HepG2 (cell line): Measurements from ENCODE around the gene FAM78B. TPM values are rescaled to one million over a fixed set of nuclear protein-coding genes. Genes with fewer than 3 reads are reported as not detected.

Experiments used
- ATAC-seq: fragments of 200-7000 bp; cut with Tn5 transposase; 3 replicates; pipeline ENCODE4 v1.9.1; 2020; ENCODE audit warnings: mild to moderate bottlenecking, moderate library complexity
- BruUV-seq: library from RNA; stranded (reverse); fragments of 400-500 nt; replicated peaks from 2 replicates; lab custom pipeline; 2021; lab: Mats Ljungman, UMichigan
- CTCF ChIA-PET: fragments of 300-600 bp; formaldehyde crosslinking; extraction: SDS; loops from one replicate; lab custom pipeline; 2021; ENCODE audit warnings: low total read pairs, inconsistent platforms, low intra/inter-chr PET ratio; lab: Yijun Ruan, JAX
- POLR2A ChIA-PET: fragments of 350-600 bp; sonication (Branson Sonifier 250); formaldehyde crosslinking; loops from one replicate; lab custom pipeline; 2020; ENCODE audit warnings: antibody characterized with exemption, inconsistent platforms; lab: Yijun Ruan, JAX
- DNase-seq: peaks from one replicate; pipeline ENCODE4 v3.0.0-alpha.2; 2015; ENCODE audit warnings: low spot score
- FAIRE-seq: peaks from 3 replicates; lab custom pipeline; 2011; peaks lifted over from hg19 to GRCh38; lab: Jason Lieb, UNC
- H2AFZ ChIP-seq: one replicate; pipeline ENCODE4 v1.6.1; 2011; ENCODE audit warnings: low read length, inconsistent platforms
- H3K27ac ChIP-seq: fragments of 300-600 bp; 3 replicates; pipeline ENCODE4 v1.8.0; 2011; ENCODE audit warnings: mixed run types, mild to moderate bottlenecking, mixed read lengths, low read length, inconsistent platforms; ENCODE audit not compliant: insufficient read depth; ENCODE audit errors: extremely low read length
- H3K27me3 ChIP-seq, 2 experiments: fragments of 200-600 bp in 1 of 2; 2 replicates in 1 of 2; 3 replicates in 1 of 2; pipeline versions ENCODE4 v1.6.0 to v1.8.0; 2011; ENCODE audit warnings: low read length in 2 of 2, mild to moderate bottlenecking in 2 of 2, moderate library complexity in 2 of 2, inconsistent platforms in 1 of 2; ENCODE audit not compliant: insufficient read depth in 2 of 2, control insufficient read depth in 1 of 2
- H3K36me3 ChIP-seq, 2 experiments: fragments of 200-600 bp in 1 of 2; replicated peaks in 1 of 2; 2 replicates in 1 of 2; 3 replicates in 1 of 2; pipeline versions ENCODE4 v1.5.1 to v1.8.0; 2011; ENCODE audit warnings: low read length in 2 of 2, inconsistent platforms in 1 of 2; ENCODE audit not compliant: insufficient read depth in 2 of 2, control insufficient read depth in 1 of 2
- H3K4me1 ChIP-seq: 2 replicates; pipeline ENCODE4 v1.5.1; 2012; ENCODE audit warnings: low read length, inconsistent platforms; ENCODE audit not compliant: insufficient read depth
- H3K4me2 ChIP-seq: 2 replicates; pipeline ENCODE4 v1.6.0; 2011; ENCODE audit warnings: low read depth, low read length, inconsistent platforms
- H3K4me3 ChIP-seq, 3 experiments: fragments of 200-600 bp in 1 of 3; sonication (generic), shearing (Covaris generic) in 1 of 3; replicated peaks in 1 of 3; 2 replicates each; pipeline ENCODE4 v1.5.1; 2011 to 2016; ENCODE audit warnings: low read length in 3 of 3, inconsistent platforms in 2 of 3, low read depth in 2 of 3, mild to moderate bottlenecking in 2 of 3, control low read depth in 1 of 3, mixed read lengths in 1 of 3; ENCODE audit not compliant: insufficient read depth in 1 of 3
- H3K79me2 ChIP-seq: one replicate; pipeline ENCODE4 v1.6.1; 2011; ENCODE audit warnings: low read length, inconsistent platforms; ENCODE audit not compliant: insufficient read depth
- H3K9ac ChIP-seq: 2 replicates; pipeline ENCODE4 v1.6.0; 2011; ENCODE audit warnings: mild to moderate bottlenecking, low read depth, low read length, inconsistent platforms; ENCODE audit not compliant: insufficient read depth
- H3K9me3 ChIP-seq: 2 replicates; pipeline ENCODE4 v1.5.1; 2012; ENCODE audit warnings: mild to moderate bottlenecking, low read length
- H4K20me1 ChIP-seq: 2 replicates; pipeline ENCODE4 v1.6.0; 2011; ENCODE audit warnings: inconsistent platforms, mild to moderate bottlenecking, low read length, moderate library complexity; ENCODE audit not compliant: insufficient read depth
- CBX2 ChIP-seq, 2 experiments: fragments of 200-600 bp in 1 of 2; sonication (generic); formaldehyde crosslinking in 1 of 2; IDR thresholded peaks; 2 replicates each; pipeline versions ENCODE4 v1.7.0 to v1.8.1; 2018 to 2022; ENCODE audit warnings: low read depth in 2 of 2, low read length in 1 of 2, mild to moderate bottlenecking in 1 of 2, missing genetic modification reagents in 1 of 2
- CREB3 ChIP-seq: sonication (generic); formaldehyde crosslinking; IDR thresholded peaks from 2 replicates; pipeline ENCODE4 v1.5.0; 2020; ENCODE audit warnings: missing genetic modification reagents
- MAX ChIP-seq: IDR thresholded peaks from 2 replicates; pipeline ENCODE4 v1.6.1; 2012; ENCODE audit warnings: inconsistent platforms
- MEIS1 ChIP-seq: sonication (generic); formaldehyde crosslinking; IDR thresholded peaks from 2 replicates; pipeline ENCODE4 v1.9.0; 2021; ENCODE audit warnings: mild to moderate bottlenecking, missing genetic modification reagents, moderate library complexity, borderline replicate concordance
- PRDM15 ChIP-seq: sonication (generic); formaldehyde crosslinking; IDR thresholded peaks from 2 replicates; pipeline ENCODE4 v1.4.0; 2020; ENCODE audit warnings: missing genetic modification reagents
- SP140L ChIP-seq: sonication (generic); formaldehyde crosslinking; IDR thresholded peaks from 2 replicates; pipeline ENCODE4 v1.4.0; 2020; ENCODE audit warnings: missing genetic modification reagents, borderline replicate concordance
- ZNF18 ChIP-seq: sonication (generic); formaldehyde crosslinking; IDR thresholded peaks from 2 replicates; pipeline ENCODE4 v1.8.0; 2022; ENCODE audit warnings: mild to moderate bottlenecking, missing genetic modification reagents; ENCODE audit not compliant: insufficient replicate concordance
- ZNF430 ChIP-seq: sonication (generic); formaldehyde crosslinking; IDR thresholded peaks from 2 replicates; pipeline ENCODE4 v1.9.0; 2021; ENCODE audit warnings: mild to moderate bottlenecking, missing genetic modification reagents
- ZNF775 ChIP-seq: sonication (generic); formaldehyde crosslinking; IDR thresholded peaks from 2 replicates; pipeline ENCODE4 v1.4.0; 2020; ENCODE audit warnings: missing genetic modification reagents, mild to moderate bottlenecking, moderate library complexity, borderline replicate concordance
- ZSCAN22 ChIP-seq: sonication (generic); formaldehyde crosslinking; IDR thresholded peaks from 2 replicates; pipeline ENCODE4 v1.4.0; 2020; ENCODE audit warnings: mild to moderate bottlenecking, missing genetic modification reagents
- WGBS: methylation state at CpG from one replicate; pipeline ENCODE4 v1.1.6; 2017; ENCODE audit warnings: low lambda C conversion rate; 5-methylcytosine and 5-hydroxymethylcytosine counted together
- in situ Hi-C: cut with HindIII; loops from 2 replicates; pipeline ENCODE4 v1.10.0; 2017; ENCODE audit warnings: low pct_unique_long_range_greater_than_20kb; ENCODE audit not compliant: extremely low pct_ligation_motif_present
- intact Hi-C: fragments of 100-400 bp; cut with micrococcal nuclease; formaldehyde crosslinking; loops from one replicate; pipeline ENCODE4 v1.10.0; 2022; ENCODE audit not compliant: unreplicated experiment
- polyA plus RNA-seq, 8 experiments: library from polyadenylated mRNA; depleted of rRNA in 3 of 8; stranded (reverse) in 7 of 8; unstranded in 1 of 8; fragments of >200 nt; fragmentation: Illumina TruSeq in 4 of 8; extraction: Trizol in 4 of 8; gene quantifications; 2 replicates each; pipeline versions ENCODE4 v1.2.1 to v1.2.3, GENCODE V29; 2011 to 2016; ENCODE audit warnings: low read depth in 4 of 8, missing spikeins in 1 of 8, mixed read lengths in 1 of 8; ENCODE audit not compliant: insufficient read depth in 1 of 8
- total RNA-seq, 5 experiments: library from RNA; depleted of rRNA; stranded (reverse); fragments of >200 nt; fragmentation: Illumina TruSeq; extraction: Trizol; gene quantifications; 2 replicates each; pipeline ENCODE4 v1.2.3, GENCODE V29; 2016; ENCODE audit warnings: low read depth in 1 of 5

The FAM78B gene
- total and polyA plus RNA-seq, 2 of the 13 experiments (the other 11 are each of a cell fraction or from before 2014, with no cell fraction given), result 0.22 to 0.31 TPM

- H3K4me2 ChIP-seq, result no peak overlapping the region
- H4K20me1 ChIP-seq, result no peaks in the 10 kb centered on the region
- no peak overlapping the region for H3K4me3 ChIP-seq
- H2AFZ ChIP-seq, result no peak overlapping the region
- H3K4me1 ChIP-seq, result no peaks in the 10 kb centered on the region
- H3K9ac ChIP-seq, result no peak overlapping the region
- H3K27me3 ChIP-seq, result no peaks in the 10 kb centered on the region
- in situ Hi-C loops (no loop called here), intact Hi-C loops (no loop called here)
- WGBS, result 3% methylated on average over 3 of the region's 5 CpGs
- ATAC-seq (no peak), DNase-seq (no peak), FAIRE-seq (no peak)
- BruUV-seq, result no TSS peak
- no peak overlapping the region for H3K27ac ChIP-seq
- ChIA-PET CTCF (no interaction called here), POLR2A (no interaction called here)
- H3K79me2 ChIP-seq, result no peaks in the 10 kb centered on the region
- H3K9me3 ChIP-seq, result no peaks in the 10 kb centered on the region
- H3K36me3 ChIP-seq, result no peaks in the 10 kb centered on the region
- TF ChIP-seq ZNF430 (CRISPR knock-in tag) (no peak), CBX2 (IDR thresholded peaks at IDR 0.05; ENCODE audit: low read depth, low read length) (no peak), CBX2 (CRISPR knock-in tag; IDR thresholded peaks at IDR 0.05; ENCODE audit: low read depth) (no peak), ZNF18 (CRISPR knock-in tag) (no peak), ZSCAN22 (CRISPR knock-in tag) (no peak)
These were observed 130.7 kb downstream of the FAM78B start for GRCh38 chr1:166036092-166036491.

- no peaks in the 10 kb centered on the region for H3K4me1 ChIP-seq
- CTCF ChIA-PET, result no interaction called here
- in situ Hi-C loops (no loop called here), intact Hi-C loops (no loop called here)
- H3K27ac ChIP-seq, result no peak overlapping the region
- no peaks in the 10 kb centered on the region for H3K9me3 ChIP-seq
- POLR2A ChIA-PET, result no interaction called here
- no peaks in the 10 kb centered on the region for H3K36me3 ChIP-seq
- FAIRE-seq (no peak), ATAC-seq (no peak), DNase-seq (no peak)
- H3K4me2 ChIP-seq, result no peak overlapping the region
- no peaks in the 10 kb centered on the region for H3K27me3 ChIP-seq
- no peaks in the 10 kb centered on the region for H3K79me2 ChIP-seq
- H3K4me3 ChIP-seq, result no peak overlapping the region
- no peak overlapping the region for H3K9ac ChIP-seq
- WGBS, result 33% methylated on average over 9 of the region's 11 CpGs
- BruUV-seq, result no TSS peak
- no peak overlapping the region for H2AFZ ChIP-seq
- no peaks in the 10 kb centered on the region for H4K20me1 ChIP-seq
- TF ChIP-seq ZNF775 (CRISPR knock-in tag) (no peak), MAX (no peak), PRDM15 (CRISPR knock-in tag) (no peak), MEIS1 (CRISPR knock-in tag) (no peak), CREB3 (no peak), SP140L (no peak)
These were observed 134.0 kb downstream of the FAM78B start for GRCh38 chr1:166032572-166033371.
